ENCODE data around the gene PPP2R2D. TPM values are rescaled to one million over a fixed set of nuclear protein-coding genes. Genes with fewer than 3 reads are reported as not detected.

PPP2R2D gene
- total and polyA plus RNA-seq, 12 donors = 26.8 to 46.5 (median 35.1) TPM

DNA sequence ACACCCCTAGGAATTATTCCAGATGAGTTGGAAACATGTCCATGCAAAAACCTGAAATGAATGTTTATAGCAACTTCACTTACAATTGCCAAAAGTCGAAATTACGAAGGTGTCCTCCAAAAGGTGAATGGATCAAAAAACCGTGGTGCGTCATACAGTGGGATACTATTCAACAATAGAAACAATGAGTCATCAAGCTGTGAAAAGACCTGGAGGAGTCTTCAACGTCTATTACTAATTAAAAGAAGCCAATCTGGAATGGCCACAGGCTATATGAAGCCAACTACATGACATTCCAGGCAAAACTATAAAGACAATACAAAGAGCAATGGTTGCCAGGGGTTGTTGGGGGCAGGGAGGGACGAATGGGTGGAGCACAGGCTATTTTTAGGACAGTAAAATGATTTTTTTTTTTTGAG, 12.6 kb upstream of the PPP2R2D start:
- 71 to 74% methylated on average over 6 of the region's 6 CpGs for WGBS, 2 donors
- H3K27ac ChIP-seq = no peak overlapping the region
- no peaks in the 10 kb centered on the region for H3K9me3 ChIP-seq
- TF ChIP-seq, protein P1, sequence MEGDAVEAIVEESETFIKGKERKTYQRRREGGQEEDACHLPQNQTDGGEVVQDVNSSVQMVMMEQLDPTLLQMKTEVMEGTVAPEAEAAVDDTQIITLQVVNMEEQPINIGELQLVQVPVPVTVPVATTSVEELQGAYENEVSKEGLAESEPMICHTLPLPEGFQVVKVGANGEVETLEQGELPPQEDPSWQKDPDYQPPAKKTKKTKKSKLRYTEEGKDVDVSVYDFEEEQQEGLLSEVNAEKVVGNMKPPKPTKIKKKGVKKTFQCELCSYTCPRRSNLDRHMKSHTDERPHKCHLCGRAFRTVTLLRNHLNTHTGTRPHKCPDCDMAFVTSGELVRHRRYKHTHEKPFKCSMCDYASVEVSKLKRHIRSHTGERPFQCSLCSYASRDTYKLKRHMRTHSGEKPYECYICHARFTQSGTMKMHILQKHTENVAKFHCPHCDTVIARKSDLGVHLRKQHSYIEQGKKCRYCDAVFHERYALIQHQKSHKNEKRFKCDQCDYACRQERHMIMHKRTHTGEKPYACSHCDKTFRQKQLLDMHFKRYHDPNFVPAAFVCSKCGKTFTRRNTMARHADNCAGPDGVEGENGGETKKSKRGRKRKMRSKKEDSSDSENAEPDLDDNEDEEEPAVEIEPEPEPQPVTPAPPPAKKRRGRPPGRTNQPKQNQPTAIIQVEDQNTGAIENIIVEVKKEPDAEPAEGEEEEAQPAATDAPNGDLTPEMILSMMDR (IDR thresholded peaks at IDR 0.05) = no peak
- no peak for ATAC-seq
- no peak overlapping the region for H3K4me3 ChIP-seq
- intact Hi-C loops (cut with DNase I) = loop anchor here in 7 of 10 donors (5.0 to 10.0 kb wide), 3 partner anchors 54 to 257 kb away; no protein-coding TSS in a partner anchor
- no peak for DNase-seq
- no peaks in the 10 kb centered on the region for H3K36me3 ChIP-seq
- peaks cover 0 to 40% (median 26%) of the 10 kb centered on the region in 7 donors for H3K27me3 ChIP-seq
- peaks cover 0 to 8% (median 2%) of the 10 kb centered on the region in 9 donors for H3K4me1 ChIP-seq

DNA sequence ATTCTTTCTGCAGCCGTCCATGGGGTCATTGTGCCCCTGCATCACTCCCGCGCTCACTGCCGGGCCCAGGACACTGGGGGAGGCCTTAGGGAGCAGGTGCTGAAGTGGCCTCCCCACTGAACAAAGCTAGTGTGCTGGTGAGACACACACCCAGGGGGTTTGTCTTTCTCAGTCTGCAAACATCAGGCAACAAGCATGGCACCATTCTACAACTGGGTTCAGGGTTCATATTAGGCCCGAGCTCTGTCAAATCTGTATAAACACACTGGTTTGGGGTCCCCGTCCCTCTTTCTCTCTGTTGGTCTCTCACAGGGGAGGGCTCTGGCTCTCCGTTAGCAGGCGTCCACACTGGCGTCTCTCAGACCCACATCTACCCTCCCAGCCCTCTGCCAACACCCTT, 11.1 kb upstream of the PPP2R2D start:
- Histone ChIP-seq H3K27me3 (peaks cover 0 to 44% (median 30%) of the 10 kb centered on the region in 7 donors), H3K4me1 (peaks cover 0 to 8% (median 2%) of the 10 kb centered on the region in 9 donors), H3K36me3 (no peaks in the 10 kb centered on the region), H3K9me3 (no peaks in the 10 kb centered on the region), H3K27ac (no peak overlapping the region), H3K4me3 (no peak overlapping the region)
- ATAC-seq (no peak), DNase-seq (no peak)
- intact Hi-C loops (cut with DNase I) = loop anchor here in 8 of 10 donors (5.0 to 10.0 kb wide), 3 partner anchors 53 to 255 kb away; no protein-coding TSS in a partner anchor
- TF ChIP-seq, protein P1 (IDR thresholded peaks at IDR 0.05) = no peak
- WGBS, 2 donors = 94 to 97% methylated on average over 9 of the region's 9 CpGs

DNA sequence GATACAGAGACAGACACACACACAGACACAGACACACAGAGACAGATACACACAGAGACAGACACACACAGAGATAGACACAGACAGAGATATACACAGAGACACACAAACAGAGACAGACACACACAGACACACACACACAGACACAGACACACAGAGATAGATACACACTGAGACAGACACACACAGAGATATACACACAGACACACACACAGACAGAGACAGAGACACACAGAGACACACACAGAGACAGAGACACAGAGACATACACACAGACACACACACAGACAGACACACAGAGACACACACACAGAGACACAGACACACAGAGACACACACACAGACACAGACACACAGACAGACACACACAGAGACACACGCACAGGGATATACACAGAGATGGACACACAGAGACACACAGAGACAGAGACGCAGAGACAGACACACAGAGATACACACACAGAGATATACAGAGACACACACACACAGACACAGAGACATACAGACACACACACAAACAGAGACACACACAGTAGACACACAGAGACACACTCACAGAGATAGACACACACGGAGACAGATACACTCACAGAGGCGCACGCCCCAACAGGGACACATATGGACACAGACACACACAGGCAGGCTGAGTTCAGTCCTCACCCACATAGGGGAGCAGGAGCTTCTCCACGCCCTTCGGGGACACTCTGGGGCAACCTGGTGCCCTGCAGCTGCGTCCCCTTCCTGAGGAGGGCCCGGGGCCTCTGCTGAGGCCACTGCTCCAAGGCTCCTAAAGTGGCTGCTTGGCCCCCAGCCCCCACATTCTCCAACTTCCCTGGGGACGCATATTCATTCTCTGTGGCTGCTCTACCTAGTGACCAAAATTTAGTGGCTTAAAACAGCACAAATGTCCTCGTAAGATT, 10.3 kb upstream of the PPP2R2D start:
- Histone ChIP-seq H3K27me3 (peaks cover 0 to 47% (median 34%) of the 10 kb centered on the region in 7 donors), H3K4me1 (peaks cover 0 to 3% (median under 1%) of the 10 kb centered on the region in 9 donors), H3K9me3 (no peaks in the 10 kb centered on the region), H3K36me3 (no peaks in the 10 kb centered on the region), H3K27ac (no peak overlapping the region), H3K4me3 (no peak overlapping the region)
- intact Hi-C loops (cut with DNase I) = loop anchor here in 1 of 10 donors (10.0 kb wide), 1 partner anchor 254 kb away; no protein-coding TSS in a partner anchor
- TF ChIP-seq, protein P1 (IDR thresholded peaks at IDR 0.05) = no peak
- DNase-seq (no peak), ATAC-seq (peak in 1 of 8 donors; percentile 19)
- 84 to 89% methylated on average over 11 of the region's 11 CpGs for WGBS, 2 donors

DNA sequence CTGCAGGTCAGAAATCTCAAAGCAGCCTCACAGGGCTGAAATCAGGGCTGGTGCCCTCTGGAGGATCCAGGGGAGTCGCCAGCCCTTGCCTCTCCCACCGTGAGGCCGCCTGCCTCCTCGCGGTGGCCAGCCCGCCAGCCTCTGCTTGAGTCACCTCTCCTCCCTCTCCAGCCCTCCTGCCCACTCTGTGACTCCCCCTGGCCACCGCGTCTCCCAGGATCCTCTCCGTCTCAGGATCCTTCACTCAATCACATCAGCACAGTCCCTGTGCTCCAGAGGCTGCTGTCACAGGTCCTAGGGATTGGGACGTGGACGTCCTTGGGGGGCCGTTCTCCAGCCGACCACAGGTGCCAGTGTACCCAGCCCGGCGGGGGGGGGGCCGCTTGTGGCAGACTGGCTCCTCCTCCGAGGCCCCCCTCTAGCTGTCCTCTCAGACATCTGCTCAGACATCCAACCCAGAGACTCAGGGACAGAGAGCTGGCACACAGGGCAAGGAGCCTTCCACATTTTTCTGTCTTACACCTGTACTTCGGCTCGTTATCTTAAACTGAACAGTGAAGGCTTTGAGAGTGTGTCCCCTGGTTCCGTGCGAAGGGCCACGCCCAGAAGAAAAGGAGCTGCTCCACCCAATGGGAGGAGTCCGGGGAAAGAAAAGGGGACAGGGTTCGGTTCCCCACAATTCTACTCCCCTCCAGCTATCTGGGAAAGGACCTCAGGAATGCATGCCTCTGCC, 9.4 kb upstream of the PPP2R2D start:
- DNase-seq = no peak
- Histone ChIP-seq H3K9me3 (no peaks in the 10 kb centered on the region), H3K4me3 (no peak overlapping the region), H3K27ac (no peak overlapping the region), H3K27me3 (peaks cover 0 to 42% (median 29%) of the 10 kb centered on the region in 7 donors), H3K4me1 (peaks cover 0 to 2% (median 0%) of the 10 kb centered on the region in 9 donors), H3K36me3 (no peaks in the 10 kb centered on the region)
- peak in 2 of 8 donors; percentile 14 to 33 for ATAC-seq
- TF ChIP-seq, protein P1 (IDR thresholded peaks at IDR 0.05) = peak in 1 of 9 donors; percentile 13
- intact Hi-C loops (cut with DNase I) = loop anchor here in 1 of 10 donors (10.0 kb wide), 1 partner anchor 253 kb away; no protein-coding TSS in a partner anchor
- WGBS, 2 donors = 48 to 50% methylated on average over 24 of the region's 24 CpGs
